GM12891 (cell line): Measurements from ENCODE around the gene TRERF1.
A peak's percentile ranks its signal among the peaks of the same experiment; 100 is the strongest.

ENCODE experiments used
- DNase-seq: peaks from one replicate; pipeline ENCODE4 v3.0.0; 2011; ENCODE audit warnings: low spot score; ENCODE audit not compliant: insufficient read length
- FAIRE-seq: peaks from 2 replicates; lab custom pipeline; 2011; peaks lifted over from hg19 to GRCh38; lab: Jason Lieb, UNC
- PAX5 ChIP-seq: IDR thresholded peaks from 2 replicates; pipeline ENCODE4 v1.6.1; 2011; ENCODE audit warnings: low read length, moderate library complexity, mild to moderate bottlenecking; ENCODE audit not compliant: insufficient read depth, severe bottlenecking
- POLR2A ChIP-seq: IDR thresholded peaks from 2 replicates; pipeline ENCODE4 v1.6.1; 2011; ENCODE audit warnings: low read depth, low read length, control low read depth
- POLR2AphosphoS5 ChIP-seq: IDR thresholded peaks from 2 replicates; pipeline ENCODE4 v1.6.1; 2011; ENCODE audit warnings: low read depth, low read length, control low read depth
- POU2F2 ChIP-seq: IDR thresholded peaks from 2 replicates; pipeline ENCODE4 v1.6.1; 2011; ENCODE audit warnings: low read depth, mild to moderate bottlenecking, control low read depth, low read length, moderate library complexity
- SPI1 ChIP-seq: IDR thresholded peaks from 2 replicates; pipeline ENCODE4 v1.6.1; 2011; ENCODE audit warnings: low read depth, low read length, control low read depth
- TAF1 ChIP-seq: IDR thresholded peaks from 2 replicates; pipeline ENCODE4 v1.6.1; 2011; ENCODE audit warnings: low read depth, low read length, control low read depth

Gene TRERF1

DNA sequence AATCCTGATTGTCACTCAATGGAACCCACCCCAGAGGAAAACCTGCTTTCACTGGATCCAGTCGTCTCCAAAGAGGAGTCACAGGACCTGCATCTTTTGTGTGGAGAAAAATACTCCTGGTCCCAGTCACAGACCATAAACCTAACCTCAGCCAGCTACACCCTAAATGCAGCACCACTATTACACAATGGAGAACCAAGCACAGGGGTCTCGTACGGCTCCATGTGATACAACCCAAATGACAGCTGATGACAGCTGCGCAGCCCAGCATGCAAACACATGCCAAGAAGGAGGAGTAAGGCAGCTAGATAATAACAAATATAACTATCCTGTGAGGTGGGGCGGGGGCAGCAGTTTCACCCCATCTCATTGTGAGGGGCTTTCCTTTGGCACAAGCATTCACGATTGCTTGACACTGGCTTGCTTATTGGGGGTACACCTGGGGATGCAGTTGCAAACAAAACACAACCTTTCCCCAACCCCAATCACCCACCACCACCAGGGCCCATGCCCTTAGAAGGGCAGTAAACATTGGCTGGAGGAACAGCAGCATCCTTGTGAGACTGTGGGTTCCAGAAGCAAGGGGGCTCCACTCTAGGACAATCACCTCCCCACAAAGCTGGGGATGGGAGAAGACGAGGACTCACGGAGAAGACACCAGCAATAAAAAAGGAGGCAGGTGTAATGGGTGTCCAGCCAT is 51.5 kb downstream of the TRERF1 start:
- FAIRE-seq, result no peak
- no peak for TF ChIP-seq PAX5
- no peak for TF ChIP-seq POU2F2
- no peak for TF ChIP-seq POLR2A
- TF ChIP-seq SPI1, result no peak
- no peak for TF ChIP-seq POLR2AphosphoS5
- DNase-seq, result no peak

DNA sequence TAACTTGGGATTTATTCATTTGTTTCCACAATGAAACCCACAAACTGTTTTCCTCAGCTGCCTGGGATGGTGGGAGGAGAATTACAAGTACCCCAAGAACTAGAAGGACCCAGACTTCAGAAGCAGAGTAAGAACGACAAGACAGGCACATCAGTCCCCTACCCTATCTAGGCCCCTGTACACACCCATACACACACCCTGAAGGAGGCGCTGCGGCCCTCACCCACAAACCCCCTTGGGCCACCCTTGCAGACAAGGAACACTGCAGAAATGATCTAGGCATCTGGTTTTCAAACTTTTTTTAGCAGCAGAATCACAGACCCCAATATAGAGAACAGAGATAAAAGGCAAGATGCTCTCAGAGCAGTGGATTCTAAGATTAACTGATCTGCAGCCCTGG is 55.0 kb downstream of the TRERF1 start:
- TF ChIP-seq POLR2AphosphoS5 (no peak), PAX5 (no peak), POU2F2 (no peak)
- FAIRE-seq (no peak), DNase-seq (no peak)

DNA sequence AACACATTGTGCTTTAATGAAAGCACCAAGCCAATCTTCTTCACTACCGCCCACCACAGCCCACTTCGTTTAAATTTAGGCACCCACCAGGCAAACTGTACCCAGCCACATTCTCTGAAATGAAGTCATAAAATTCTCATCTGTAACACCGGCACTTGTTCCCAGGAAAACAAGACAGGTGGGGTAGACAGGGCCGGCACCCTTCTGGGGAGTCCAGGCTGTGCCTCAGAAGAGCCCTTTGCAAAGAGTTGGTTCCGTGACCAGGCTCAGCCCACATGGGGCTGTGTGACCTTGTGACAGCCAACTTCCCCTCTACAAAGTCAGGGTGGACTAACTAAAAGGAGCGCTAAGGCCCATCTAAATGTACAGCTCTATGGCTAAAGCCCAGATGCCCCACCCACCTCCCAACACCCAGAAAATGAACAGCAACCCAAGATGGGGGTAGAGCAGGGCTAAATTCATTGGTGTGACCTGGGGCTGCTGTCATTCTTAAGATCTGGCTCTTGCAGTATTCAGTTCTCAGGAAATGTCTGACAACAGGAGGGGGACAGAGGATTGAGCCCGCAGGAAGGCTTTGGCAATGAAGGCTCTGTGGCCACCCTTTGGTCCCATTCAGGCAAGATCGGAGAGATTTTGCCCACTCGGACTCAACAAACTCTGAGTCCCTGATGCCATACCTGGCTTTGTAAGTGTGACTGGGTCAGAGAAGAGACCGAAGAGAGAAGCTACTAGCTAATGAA is 56.7 kb downstream of the TRERF1 start:
- no peak for TF ChIP-seq POU2F2
- TF ChIP-seq POLR2AphosphoS5, result no peak
- no peak for TF ChIP-seq PAX5
- TF ChIP-seq SPI1, result no peak
- TF ChIP-seq TAF1, result no peak
- TF ChIP-seq POLR2A, result no peak
- DNase-seq (no peak), FAIRE-seq (no peak)

DNA sequence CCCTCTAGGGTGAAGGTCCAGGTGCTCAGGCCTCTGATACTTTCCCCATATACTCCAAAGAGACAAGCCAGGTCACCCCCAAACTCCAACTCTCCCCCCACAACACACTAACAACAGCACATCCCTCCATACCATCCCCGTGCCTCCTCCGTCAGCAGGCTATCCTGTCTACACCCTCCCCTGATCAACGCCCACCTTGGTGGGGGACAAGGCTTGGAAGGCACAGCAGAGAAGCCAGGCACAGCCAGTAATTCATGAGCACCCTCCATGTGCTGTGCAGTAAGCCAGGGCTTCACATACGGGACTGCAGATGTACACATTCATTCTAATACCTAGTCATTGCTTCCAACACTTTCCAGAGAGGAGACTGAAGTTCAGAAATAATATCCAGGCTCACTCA is 57.6 kb downstream of the TRERF1 start:
- no peak for FAIRE-seq

DNA sequence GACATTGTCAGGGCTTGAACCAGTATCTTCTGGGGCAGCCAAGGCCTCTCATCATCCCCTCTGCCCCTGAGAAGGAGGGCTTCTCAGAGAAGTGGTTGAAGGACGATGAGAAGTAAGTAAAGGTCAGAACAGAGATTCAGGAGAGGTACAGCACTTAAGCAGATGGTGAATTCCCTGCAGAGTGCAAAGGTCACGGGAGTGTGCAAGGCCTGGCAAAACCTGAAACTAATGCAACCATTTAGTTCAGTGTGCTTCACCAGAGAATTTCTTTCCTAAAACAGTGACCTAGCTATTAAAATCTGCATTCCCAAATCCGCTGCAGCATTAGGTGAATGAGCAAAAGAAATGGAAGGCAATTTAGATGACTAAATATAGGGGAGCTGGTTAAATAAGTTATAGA is 58.4 kb downstream of the TRERF1 start:
- no peak for DNase-seq
- no peak for FAIRE-seq
- TF ChIP-seq POLR2AphosphoS5 (no peak), POU2F2 (no peak), PAX5 (no peak), TAF1 (no peak), POLR2A (no peak)

More for the DNA sequence above, 57.6 kb downstream of the TRERF1 start:
- DNase-seq, result no peak
- no peak for TF ChIP-seq POLR2A
- TF ChIP-seq TAF1, result no peak
- no peak for TF ChIP-seq POLR2AphosphoS5
- TF ChIP-seq SPI1, result no peak
- no peak for TF ChIP-seq POU2F2
- TF ChIP-seq PAX5, result no peak

DNA sequence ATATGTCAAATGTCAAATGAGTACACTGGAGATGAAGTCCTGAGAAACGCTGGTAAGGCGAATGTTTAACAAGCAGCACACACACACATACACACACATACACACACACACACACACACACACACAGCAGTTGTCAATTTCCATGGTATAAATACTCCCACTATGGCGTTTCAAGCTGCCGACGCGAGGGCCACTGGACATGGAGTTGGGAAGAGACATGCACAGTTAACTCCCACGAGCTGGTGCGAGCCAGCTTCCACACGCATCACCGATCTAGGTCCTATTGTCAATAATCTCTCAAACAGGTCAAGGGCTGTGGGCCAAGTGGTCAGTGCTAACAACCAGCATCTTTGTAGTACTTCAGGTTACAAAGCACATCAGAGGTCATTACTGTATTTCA is 58.9 kb downstream of the TRERF1 start:
- DNase-seq, result no peak
- TF ChIP-seq TAF1 (no peak), POU2F2 (no peak), SPI1 (no peak), POLR2AphosphoS5 (no peak), PAX5 (no peak), POLR2A (no peak)
- no peak for FAIRE-seq

DNA sequence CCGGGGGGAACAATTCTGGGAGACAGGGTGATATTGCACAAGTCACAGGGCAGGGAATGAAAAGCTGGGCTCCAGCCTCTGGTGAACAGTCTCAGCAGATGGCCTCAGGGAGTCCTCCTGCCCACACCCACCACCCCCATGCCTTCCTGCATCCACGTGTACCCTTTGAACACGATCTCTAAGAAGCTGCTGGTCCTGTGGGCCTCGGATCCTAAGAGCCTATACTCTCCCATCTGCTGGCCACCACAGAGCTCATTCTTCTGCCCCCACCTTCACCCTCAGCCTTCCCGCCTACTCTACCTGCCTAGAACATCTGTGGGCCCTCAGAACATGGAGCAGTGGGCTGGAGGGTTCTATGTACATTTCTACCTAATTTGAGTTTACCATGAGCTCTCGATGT is 60.3 kb downstream of the TRERF1 start:
- TF ChIP-seq PAX5, result no peak
- no peak for TF ChIP-seq POU2F2
- TF ChIP-seq POLR2AphosphoS5, result no peak
- no peak for TF ChIP-seq POLR2A
- TF ChIP-seq SPI1, result no peak
- FAIRE-seq, result no peak

DNA sequence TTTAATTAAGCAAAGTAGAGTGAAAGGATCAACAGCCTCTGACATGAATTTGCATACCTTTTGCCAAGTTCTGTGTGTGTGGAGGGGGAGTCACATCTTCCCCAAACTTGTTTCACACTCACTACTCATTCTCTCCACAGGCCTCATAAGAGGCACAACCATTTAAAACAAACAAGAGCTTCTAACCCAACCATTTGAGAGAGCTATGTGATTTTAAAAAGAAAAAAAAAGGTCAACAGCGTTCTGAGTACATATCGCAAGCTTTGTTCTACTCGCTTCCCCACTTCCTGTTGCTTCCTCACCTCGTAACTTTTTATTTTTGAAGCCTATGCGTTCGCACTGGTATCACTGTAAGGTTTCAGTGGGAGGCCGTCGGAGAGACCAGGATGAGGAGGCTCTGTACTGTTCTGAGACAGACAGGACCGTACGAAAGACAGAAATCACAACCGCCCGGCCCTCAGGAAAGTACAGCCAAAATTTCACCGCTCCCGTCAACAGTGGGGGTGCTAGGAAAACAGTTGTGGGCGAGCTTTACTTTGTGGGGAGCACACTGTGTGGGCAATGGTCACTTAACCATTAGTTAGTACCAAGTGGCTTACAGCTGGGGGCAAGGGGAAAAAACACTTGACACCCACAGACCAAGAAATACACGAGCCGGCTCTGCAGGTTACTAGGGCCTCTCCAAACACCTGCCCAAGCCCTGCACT is 61.3 kb downstream of the TRERF1 start:
- FAIRE-seq, result peak; percentile 47
- TF ChIP-seq POLR2AphosphoS5 (no peak), POLR2A (no peak), POU2F2 (no peak), PAX5 (no peak), SPI1 (no peak), TAF1 (no peak)
- no peak for DNase-seq

More for the DNA sequence above, 60.3 kb downstream of the TRERF1 start:
- DNase-seq, result no peak

DNA sequence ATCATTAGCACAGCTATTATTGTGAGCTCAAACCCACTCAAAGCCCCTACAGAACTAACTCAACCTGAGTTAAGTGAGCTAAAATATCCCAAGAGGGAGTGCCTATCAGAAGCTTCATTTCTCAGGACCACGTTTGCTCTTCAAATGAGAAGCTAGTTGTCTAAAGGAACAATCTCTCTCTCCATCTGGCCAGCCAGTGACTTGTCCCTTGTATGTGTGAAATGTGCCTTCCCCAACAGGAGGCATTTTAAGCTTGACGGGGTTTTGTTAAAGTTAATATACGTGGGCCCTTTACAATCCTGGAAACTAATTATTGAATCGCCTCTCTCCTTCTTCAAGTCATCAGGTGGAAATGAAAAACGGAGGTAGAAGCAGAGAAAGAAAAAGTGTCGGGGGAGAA is 62.0 kb downstream of the TRERF1 start:
- TF ChIP-seq TAF1 (no peak), PAX5 (no peak), POLR2AphosphoS5 (no peak), SPI1 (no peak), POU2F2 (no peak), POLR2A (no peak)
- FAIRE-seq, result no peak
- no peak for DNase-seq
